Suprapubic skin (tissue), 3 donors: ENCODE measurements around the gene CYTH2.

Experiments
- EP300 ChIP-seq: sonication (generic); formaldehyde crosslinking; IDR thresholded peaks from one replicate; pipeline ENCODE4 v1.6.1; 2017; ENCODE audit warnings: antibody characterized with exemption
- TF ChIP-seq, protein P1 (sequence below), 2 donors: fragments of 200-600 bp in 1 of 2; fragments of 450-650 bp in 1 of 2; sonication (generic) in 1 of 2; IDR thresholded peaks; one replicate each; pipeline ENCODE4 v1.5.1; 2016 to 2019; ENCODE audit warnings: antibody characterized with exemption in 2 of 2, mild to moderate bottlenecking in 1 of 2, moderate library complexity in 1 of 2

DNA sequence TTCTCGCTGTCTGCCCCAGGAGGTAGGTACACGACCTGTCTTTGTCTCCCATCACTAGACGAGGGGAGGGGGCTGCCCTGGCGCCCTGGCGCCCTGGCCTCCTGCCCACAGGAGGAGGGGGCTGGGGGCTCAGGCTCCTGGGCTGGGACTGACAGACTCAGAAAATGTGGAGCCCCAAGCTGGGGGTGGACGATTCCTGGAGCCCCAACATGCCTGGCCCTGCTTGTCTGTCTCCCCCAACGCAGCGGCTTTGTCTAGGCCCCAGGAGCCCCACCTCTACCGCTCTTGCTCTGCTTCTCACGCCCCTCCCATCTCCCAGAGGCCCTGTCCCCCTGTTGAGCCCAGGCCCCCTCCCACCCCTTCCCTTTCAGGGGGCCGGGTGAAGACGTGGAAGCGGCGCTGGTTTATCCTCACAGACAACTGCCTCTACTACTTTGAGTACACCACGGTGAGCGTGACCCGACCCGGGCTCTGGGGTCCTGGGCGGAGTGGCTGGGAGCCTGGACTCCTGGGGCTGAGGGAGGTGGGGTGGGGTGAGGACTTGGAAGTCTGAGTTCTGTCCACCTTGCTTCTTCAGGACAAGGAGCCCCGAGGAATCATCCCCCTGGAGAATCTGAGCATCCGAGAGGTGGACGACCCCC, 8.6 kb downstream of the CYTH2 start:
- TF ChIP-seq, protein P1, sequence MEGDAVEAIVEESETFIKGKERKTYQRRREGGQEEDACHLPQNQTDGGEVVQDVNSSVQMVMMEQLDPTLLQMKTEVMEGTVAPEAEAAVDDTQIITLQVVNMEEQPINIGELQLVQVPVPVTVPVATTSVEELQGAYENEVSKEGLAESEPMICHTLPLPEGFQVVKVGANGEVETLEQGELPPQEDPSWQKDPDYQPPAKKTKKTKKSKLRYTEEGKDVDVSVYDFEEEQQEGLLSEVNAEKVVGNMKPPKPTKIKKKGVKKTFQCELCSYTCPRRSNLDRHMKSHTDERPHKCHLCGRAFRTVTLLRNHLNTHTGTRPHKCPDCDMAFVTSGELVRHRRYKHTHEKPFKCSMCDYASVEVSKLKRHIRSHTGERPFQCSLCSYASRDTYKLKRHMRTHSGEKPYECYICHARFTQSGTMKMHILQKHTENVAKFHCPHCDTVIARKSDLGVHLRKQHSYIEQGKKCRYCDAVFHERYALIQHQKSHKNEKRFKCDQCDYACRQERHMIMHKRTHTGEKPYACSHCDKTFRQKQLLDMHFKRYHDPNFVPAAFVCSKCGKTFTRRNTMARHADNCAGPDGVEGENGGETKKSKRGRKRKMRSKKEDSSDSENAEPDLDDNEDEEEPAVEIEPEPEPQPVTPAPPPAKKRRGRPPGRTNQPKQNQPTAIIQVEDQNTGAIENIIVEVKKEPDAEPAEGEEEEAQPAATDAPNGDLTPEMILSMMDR (IDR thresholded peaks at IDR 0.05), result no peak
- TF ChIP-seq EP300, result no peak
